Parathyroid adenoma (tissue), 2 donors: Measurements from ENCODE around the gene FOXD3.

Source experiments
- H2AFZ ChIP-seq: fragments of 300-600 bp; sonication (generic); one replicate; pipeline ENCODE4 v1.7.0; 2017; ENCODE audit warnings: antibody characterized with exemption, mild to moderate bottlenecking
- H3K27ac ChIP-seq: fragments of 300-600 bp; sonication (generic); one replicate; pipeline ENCODE4 v1.7.0; 2017
- H3K27me3 ChIP-seq: fragments of 300-600 bp; sonication (generic); one replicate; pipeline ENCODE4 v1.7.0; 2017; ENCODE audit warnings: low read length; ENCODE audit not compliant: control insufficient read depth, insufficient read depth
- H3K36me3 ChIP-seq: fragments of 300-600 bp; sonication (generic); one replicate; pipeline ENCODE4 v1.7.0; 2017; ENCODE audit warnings: low read length; ENCODE audit not compliant: control insufficient read depth, insufficient read depth
- H3K4me1 ChIP-seq: fragments of 300-600 bp; sonication (generic); one replicate; pipeline ENCODE4 v1.7.0; 2017; ENCODE audit warnings: control low read depth
- H3K4me2 ChIP-seq: fragments of 300-600 bp; sonication (generic); one replicate; pipeline ENCODE4 v1.7.0; 2017; ENCODE audit warnings: low read length
- H3K4me3 ChIP-seq: fragments of 300-600 bp; sonication (generic); one replicate; pipeline ENCODE4 v1.7.0; 2017; ENCODE audit warnings: low read depth, low read length
- H3K79me2 ChIP-seq: fragments of 300-600 bp; sonication (generic); one replicate; pipeline ENCODE4 v1.7.0; 2017; ENCODE audit warnings: control low read depth
- H3K9ac ChIP-seq: fragments of 300-600 bp; sonication (generic); one replicate; pipeline ENCODE4 v1.7.0; 2017; ENCODE audit warnings: mild to moderate bottlenecking
- H3K9me3 ChIP-seq: fragments of 300-600 bp; sonication (generic); one replicate; pipeline ENCODE4 v1.7.0; 2017; ENCODE audit warnings: low read length; ENCODE audit not compliant: control insufficient read depth
- TF ChIP-seq, protein P1 (sequence below): fragments of 300-600 bp; sonication (generic); IDR thresholded peaks from one replicate; pipeline ENCODE4 v1.7.0; 2017; ENCODE audit warnings: antibody characterized with exemption, mild to moderate bottlenecking
- donor health status: primary hyperparathyroidism.

FOXD3 gene

DNA sequence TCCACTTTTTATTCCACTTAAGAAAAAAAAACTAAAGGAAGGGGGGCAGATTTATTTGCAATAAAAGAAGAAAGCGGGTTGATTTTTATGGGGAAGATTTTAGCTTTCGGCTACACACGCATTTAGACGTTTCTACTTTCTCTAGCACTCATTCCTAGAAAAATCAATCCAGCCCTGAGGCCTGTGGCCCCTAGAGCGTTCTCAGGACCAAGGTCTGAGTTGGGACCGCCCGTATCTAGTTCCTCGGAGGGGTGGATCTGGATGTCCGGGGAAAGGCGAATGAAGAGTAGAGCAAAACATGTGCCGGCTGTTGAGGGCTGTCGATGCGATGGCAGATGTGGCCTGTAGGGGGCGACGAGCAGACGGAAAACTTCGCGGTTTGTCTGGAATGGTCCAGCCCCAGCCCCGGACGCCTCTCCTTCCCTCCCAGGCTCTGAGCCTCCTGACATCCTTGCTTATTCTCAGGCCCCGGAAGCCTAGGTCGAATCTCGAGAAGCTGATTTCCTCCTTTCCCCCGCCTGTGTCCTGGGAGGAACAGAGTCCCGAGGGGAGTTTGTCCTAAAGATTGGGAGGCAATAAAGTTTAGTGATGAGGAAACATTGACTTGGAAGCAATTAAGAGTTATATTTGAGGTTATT, 5.2 kb downstream of the FOXD3 start:
- Histone ChIP-seq H3K4me2 (no peak overlapping the region), H3K27ac (no peak overlapping the region), H3K4me1 (no peaks in the 10 kb centered on the region), H3K9ac (no peak overlapping the region), H3K4me3 (no peak overlapping the region), H2AFZ (no peak overlapping the region), H3K79me2 (no peaks in the 10 kb centered on the region), H3K9me3 (no peaks in the 10 kb centered on the region), H3K27me3 (peaks cover 27% of the 10 kb centered on the region), H3K36me3 (no peaks in the 10 kb centered on the region)
- TF ChIP-seq, protein P1, sequence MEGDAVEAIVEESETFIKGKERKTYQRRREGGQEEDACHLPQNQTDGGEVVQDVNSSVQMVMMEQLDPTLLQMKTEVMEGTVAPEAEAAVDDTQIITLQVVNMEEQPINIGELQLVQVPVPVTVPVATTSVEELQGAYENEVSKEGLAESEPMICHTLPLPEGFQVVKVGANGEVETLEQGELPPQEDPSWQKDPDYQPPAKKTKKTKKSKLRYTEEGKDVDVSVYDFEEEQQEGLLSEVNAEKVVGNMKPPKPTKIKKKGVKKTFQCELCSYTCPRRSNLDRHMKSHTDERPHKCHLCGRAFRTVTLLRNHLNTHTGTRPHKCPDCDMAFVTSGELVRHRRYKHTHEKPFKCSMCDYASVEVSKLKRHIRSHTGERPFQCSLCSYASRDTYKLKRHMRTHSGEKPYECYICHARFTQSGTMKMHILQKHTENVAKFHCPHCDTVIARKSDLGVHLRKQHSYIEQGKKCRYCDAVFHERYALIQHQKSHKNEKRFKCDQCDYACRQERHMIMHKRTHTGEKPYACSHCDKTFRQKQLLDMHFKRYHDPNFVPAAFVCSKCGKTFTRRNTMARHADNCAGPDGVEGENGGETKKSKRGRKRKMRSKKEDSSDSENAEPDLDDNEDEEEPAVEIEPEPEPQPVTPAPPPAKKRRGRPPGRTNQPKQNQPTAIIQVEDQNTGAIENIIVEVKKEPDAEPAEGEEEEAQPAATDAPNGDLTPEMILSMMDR = no peak

DNA sequence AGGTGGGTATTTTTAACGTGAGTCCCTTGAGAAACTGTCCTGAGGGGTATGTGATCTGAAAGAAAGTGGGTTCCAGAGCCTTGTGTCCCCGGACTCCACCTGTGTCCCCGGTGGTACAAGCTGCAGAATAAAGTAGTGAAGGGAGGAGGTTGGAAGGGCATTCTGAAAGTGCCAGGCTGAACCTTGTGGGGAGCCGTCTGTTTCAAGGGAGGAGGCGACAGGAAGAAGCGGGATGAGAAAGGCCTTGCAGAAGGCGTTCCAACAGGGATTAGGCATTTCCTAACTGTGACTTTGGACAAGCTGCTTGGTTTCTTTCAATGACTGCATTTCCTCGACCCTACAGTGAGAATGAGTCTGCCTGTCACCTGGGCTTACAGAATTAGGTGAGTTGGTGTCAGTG, 5.8 kb downstream of the FOXD3 start:
- Histone ChIP-seq H3K27ac (no peak overlapping the region), H3K4me2 (no peak overlapping the region), H3K79me2 (no peaks in the 10 kb centered on the region), H3K9me3 (no peaks in the 10 kb centered on the region), H3K4me3 (no peak overlapping the region), H2AFZ (no peak overlapping the region), H3K27me3 (peaks cover 27% of the 10 kb centered on the region), H3K36me3 (no peaks in the 10 kb centered on the region), H3K4me1 (no peaks in the 10 kb centered on the region), H3K9ac (no peak overlapping the region)
- TF ChIP-seq, protein P1 = no peak

DNA sequence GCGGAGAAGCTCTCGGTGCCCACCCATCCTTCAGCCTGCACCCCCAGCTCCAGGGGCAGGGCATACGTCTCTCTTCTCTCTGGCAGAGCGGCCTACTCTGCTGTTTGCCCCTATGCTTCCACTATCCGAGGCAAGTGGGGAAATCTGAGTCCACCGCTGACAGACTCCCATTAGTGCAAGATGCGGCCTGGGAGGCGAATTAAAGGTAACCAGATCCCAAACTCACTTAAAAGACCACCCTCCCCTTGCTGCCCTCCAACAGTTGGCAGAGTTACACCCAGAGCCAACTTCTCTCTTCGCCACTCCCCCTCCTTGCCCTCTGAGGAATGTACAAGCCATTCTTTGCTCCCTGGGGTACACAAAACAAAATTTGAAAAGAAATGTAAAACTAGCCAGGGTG, 6.4 kb downstream of the FOXD3 start:
- Histone ChIP-seq H3K79me2 (no peaks in the 10 kb centered on the region), H3K4me1 (no peaks in the 10 kb centered on the region), H3K27ac (no peak overlapping the region), H3K36me3 (no peaks in the 10 kb centered on the region), H3K9ac (no peak overlapping the region), H3K9me3 (no peaks in the 10 kb centered on the region), H3K4me3 (no peak overlapping the region), H2AFZ (no peak overlapping the region), H3K4me2 (no peak overlapping the region), H3K27me3 (peaks cover 27% of the 10 kb centered on the region)
- TF ChIP-seq, protein P1 = no peak

DNA sequence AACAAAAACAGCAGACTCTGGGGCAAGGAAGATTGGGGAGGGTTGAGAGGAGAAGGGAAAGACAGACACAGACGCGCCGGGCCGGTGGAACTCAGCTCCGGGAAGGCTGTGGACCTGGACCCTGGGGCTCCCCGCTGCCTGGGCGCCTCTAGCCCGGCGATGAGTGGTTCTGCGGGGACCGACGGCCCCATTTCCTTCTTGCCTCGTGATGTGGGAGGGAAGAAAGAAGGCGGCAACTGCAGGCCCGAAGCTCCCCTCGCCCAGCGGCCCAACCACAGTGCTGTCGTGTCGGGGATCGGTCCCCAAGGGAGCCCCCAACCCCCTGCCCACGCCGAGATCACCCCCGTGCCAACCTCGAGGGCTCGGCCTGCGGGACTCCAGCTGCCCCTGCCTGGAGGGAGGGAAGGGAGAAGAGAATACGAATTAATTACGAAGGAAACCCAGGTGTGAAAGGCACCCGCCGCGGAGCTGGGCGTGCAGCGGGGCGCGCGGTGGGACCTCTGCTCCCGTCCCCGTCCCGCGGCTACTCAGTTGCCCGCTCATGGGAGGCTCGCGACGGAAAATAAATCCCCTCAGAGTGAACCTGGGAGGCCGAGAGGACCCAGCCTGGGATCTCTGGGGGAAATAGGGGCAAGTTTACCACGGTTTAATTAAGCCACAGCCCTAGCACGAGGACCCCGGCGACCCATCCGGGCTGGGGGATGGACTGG, 7.4 kb downstream of the FOXD3 start:
- Histone ChIP-seq H3K27ac (no peak overlapping the region), H3K27me3 (peaks cover 21% of the 10 kb centered on the region), H3K9ac (no peak overlapping the region), H3K4me2 (no peak overlapping the region), H3K4me3 (no peak overlapping the region), H3K4me1 (no peaks in the 10 kb centered on the region), H3K9me3 (no peaks in the 10 kb centered on the region), H3K36me3 (no peaks in the 10 kb centered on the region), H2AFZ (no peak overlapping the region), H3K79me2 (no peaks in the 10 kb centered on the region)
- TF ChIP-seq, protein P1 = no peak
